GM19395 (cell line): Measurements from ENCODE around the gene UFD1.

ENCODE experiments used
- ATAC-seq: cut with Tn5 transposase; IDR thresholded peaks from one replicate; pipeline ENCODE4 v1.9.1; 2021; ENCODE audit warnings: mild to moderate bottlenecking, moderate library complexity; ENCODE audit not compliant: unreplicated experiment

Gene UFD1, protein sequence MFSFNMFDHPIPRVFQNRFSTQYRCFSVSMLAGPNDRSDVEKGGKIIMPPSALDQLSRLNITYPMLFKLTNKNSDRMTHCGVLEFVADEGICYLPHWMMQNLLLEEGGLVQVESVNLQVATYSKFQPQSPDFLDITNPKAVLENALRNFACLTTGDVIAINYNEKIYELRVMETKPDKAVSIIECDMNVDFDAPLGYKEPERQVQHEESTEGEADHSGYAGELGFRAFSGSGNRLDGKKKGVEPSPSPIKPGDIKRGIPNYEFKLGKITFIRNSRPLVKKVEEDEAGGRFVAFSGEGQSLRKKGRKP

DNA sequence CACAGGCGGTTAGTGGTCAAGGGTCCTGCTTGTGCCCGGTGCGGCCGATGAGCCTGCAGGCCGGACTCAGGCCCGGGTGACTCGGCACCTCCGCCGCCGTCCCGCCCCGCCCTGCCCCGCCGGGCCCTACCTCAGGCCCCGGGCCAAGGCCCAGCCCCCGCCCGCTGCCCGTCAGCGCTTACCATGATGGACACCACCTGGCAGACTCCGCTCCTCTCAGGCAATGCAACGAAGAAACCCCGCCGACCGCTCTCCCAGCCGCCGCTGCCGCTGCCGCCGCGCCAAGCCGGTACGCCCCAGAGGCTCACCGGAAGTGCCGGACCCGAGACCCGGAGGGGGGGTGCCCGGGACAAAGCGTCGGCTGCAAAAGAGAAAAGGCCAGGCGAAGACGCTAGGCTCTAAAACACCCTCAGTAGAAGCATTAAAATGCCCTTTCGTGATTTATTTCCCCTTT lies at the start of gene UFD1:
TSS of gene UFD1 (minus strand) at position 293 of the 454 bp plus-strand sequence. CDS start at position 185, 108 bp downstream.
- peak; percentile 54 for ATAC-seq

DNA sequence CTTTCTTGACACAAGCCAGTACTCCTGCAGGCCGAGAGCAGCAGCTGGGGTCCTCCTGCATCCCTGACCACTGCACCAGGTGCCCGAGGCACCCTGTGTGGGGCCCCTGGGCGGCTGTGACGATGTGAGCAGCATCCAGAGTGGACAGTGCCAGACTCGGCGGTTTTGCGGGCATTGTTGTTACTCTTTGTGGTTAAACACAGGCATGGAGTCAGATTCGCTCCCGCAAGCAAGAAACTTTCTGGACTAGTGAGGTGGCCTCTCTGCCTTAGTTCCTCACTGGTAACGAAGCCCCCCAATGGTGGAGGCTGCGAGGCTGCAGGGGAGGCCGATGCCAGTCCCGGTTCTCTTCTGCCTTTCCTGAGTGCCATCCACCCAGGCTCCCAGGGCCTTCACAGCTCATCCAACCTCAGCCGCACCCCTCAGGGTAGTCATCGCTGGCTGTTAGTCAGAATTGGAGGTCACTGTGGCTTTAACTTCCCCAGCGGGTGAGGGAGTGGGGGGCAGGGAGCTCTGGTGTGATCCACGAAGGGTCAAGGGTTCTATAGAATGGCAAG lies 48.9 kb upstream of the UFD1 start:
- ATAC-seq: no peak

DNA sequence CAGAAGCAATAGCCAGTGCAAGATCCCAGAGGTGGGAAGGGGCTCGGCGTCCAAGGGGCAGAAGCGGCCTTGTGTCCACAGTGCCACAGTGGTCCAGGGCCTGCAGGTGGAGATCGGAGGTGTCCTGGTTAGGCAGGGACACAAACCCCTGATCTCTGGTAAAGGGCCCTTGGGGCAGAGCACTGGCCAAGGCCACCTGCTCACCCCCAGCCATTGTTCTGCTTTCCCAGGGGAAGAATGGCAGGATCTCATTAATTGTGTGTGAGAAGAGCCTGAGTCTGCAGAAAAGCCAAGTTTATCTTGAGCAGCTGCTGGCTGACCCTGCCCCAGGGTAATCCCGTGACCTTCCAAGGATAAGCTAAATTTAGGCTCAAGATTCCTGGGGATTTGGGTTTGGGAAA lies 48.3 kb upstream of the UFD1 start:
- ATAC-seq: no peak

DNA sequence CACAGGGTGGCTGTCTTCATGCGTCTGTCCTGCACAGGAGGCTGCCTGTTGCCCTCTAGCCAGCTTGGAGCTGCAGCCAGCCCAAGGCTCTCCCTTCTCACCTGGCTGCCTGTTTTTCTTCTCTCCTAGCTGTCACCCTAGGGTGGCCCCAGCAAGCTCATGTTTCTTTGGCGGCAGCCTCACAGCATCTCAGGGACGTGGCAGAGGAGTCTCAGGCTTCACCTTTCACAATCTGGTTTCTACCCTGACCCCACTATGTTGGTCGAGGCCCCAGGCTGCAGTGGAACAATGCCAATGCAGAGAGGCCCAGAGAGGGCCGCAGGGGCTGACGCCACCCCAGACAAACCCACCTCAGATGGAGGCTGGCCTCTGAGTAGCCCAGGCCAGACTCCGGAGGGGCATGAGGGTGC lies 47.7 kb upstream of the UFD1 start:
- ATAC-seq: no peak

DNA sequence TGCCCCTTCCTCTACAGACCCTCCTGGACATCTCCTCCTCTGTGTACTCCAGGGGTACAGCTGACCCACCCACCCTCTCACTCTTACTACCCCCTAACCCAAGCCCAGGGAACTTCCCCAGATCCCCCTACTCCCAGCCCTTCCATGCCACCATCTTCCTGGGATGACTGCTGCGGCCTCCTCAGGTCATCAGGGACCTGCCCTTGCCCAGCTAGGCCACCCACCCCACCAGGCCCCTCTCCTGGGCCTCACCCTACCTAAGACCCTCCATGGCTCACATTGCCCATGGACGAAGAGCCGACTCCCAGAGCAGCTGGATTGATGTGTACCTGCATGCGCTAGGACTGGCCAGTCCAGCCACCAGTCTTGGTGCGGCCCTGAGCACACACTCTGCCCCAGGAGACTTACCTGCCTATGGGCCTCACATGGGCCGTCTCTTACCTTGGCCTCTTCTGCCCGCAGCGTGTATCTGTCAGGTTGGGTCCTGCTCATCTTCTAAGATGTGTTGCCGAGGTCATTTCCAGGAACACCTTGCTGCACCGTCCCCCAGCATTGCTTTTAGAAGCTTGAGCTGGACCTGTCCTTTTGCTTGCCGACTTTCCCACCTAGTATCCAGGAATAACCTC lies 47.2 kb upstream of the UFD1 start:
- no peak for ATAC-seq

DNA sequence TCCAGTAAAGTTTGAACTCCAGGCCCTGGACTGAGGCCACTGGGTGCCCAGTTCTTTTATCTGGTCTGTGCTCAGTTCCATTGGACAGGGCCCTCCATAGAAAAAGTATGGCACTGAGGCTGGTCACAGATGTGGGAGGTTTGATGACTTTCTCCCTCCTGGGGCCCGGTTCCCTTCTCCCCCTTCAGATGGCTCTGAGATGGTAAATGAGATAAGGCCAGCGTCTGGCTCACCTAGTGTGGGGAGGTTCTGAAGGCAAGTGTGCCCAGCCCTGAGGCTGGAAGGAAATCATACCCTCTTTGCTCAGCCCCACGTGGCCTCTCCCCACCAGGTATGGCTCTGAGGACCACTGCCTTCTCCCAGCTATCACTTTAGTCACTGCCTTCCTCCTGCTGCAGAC lies 46.7 kb upstream of the UFD1 start:
- ATAC-seq: no peak

DNA sequence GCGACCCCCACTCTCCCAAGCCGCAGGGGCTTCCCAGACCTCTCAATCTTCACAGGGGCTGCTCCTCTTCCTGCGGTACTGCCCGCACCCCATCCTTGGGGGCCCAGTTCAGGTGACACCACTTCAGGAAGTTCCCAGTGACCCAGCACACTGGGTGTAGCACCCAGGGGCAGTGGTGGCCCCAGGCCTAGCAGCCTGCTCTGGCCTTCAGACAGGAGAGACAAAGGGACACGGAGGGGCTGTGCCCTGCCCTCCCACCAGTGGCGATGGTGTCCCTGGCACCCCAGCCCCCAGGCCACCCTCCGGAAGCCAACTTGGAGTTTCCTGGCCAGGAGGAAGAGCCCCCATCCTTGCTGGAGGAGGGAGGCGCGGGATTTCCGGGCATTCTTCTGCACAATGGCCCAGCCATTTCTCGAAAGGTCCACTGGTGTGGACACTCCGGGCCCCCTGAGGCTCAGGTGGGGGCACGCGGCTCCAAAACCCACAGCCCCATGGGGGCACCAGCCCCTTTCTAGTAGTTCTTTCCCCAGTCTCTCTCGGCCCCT lies 46.2 kb upstream of the UFD1 start:
- ATAC-seq: no peak

DNA sequence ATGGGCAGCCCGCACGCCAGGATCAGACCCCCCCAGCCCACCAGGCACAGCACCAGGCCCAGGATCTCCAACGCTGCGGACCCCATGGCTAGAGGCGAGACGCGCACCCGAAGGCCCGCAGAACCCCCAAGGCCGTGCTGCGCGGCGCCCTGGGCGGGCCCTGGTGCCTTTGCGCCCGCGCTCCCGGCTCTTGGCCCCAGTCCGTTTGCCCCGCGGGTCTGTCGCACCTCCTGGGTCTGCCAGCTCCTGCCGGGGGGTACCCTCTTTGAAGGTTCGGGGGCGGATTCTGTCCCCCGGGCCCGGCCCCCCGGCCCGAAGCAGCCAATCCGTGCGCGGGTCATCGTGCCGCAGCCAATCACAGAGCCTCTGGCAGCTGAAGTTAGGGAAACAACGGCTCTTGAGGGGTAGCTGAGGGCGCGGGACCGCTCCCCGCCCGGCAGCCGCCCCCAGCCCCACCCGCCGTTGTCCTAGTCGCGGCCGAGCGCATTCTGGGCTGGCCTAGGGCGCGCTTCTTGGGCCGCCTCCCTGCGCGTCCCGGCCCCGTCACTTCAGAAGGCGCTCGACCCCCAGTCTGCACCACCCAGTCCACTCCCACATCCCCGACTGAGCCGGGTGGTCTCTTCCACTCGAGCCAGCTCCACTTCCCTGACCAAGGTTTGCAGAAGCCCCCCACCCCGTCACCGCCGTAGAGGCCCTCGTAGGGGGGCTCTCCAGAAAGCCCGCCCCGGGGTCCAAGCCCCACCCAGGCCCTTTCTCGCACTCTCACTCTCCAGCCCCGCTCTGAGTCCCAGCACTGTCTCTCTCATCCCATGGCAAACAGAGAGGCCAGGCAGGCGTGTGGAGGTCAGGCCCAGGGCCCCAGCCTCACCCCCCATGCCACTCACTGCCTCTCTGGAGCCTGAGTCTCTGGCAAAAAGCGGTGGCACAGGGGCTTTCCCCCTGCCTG lies 45.5 kb upstream of the UFD1 start, which contains the start of gene CLDN5:
TSS of gene CLDN5 (minus strand) at position 241 of the 946 bp plus-strand sequence. CDS start at position 86, 155 bp downstream.
- ATAC-seq: no peak

DNA sequence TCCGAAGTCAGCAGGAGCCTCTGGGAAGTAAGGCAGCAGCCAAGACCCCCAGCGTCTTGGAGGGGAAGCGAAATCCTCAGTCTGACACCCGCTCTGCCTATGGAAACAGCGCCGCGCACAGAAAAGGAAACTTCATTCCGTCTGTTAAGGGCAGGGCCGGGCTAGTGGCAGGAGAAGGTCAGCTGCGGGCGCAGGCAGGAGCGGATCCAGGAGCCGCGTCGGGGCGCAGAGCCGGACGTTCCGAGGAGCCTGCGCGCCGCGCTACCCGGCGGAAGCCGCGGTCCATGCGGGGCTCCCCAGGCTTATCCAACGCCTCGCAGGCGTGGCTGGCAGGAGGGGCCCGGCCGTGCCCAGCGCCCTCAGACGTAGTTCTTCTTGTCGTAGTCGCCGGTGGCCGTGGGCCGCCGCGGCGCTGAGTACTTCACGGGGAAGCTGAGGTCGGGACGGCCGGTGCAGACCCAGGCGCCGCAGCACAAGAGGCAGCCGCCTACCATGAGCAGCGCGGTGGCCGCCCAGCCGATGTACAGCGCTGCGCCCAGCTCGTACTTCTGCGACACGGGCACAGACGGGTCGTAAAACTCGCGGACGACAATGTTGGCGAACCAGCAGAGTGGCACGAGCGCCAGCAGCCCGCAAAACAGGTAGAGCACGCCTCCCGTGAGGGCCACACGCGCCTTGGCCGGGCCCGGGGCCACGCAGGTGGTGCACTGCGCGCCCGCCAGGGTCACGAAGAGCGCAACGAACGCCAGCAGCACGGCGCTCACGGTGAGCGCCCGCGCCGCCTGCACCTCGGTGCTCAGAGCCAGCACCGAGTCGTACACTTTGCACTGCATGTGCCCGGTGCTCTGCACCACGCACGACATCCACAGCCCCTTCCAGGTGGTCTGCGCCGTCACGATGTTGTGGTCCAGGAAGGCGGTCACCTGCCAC lies 44.5 kb upstream of the UFD1 start:
- no peak for ATAC-seq

DNA sequence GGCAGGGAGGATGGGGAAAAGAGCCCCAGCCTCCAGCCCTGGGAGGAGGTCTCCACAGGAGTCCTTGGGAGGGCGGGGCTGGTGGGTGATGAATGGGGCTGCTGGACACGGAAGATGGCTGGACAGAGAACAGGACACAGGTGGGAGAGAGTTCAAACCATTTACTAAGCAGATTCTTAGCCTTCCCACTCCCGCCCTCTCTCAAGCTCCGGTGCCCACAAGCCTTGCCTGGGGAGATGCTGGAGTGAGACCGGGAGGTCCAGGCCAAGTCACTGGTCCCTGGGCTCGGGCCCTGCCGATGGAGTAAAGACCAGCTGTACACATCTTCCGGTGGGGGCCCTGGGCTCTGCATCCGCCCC lies 43.9 kb upstream of the UFD1 start:
- ATAC-seq: no peak

DNA sequence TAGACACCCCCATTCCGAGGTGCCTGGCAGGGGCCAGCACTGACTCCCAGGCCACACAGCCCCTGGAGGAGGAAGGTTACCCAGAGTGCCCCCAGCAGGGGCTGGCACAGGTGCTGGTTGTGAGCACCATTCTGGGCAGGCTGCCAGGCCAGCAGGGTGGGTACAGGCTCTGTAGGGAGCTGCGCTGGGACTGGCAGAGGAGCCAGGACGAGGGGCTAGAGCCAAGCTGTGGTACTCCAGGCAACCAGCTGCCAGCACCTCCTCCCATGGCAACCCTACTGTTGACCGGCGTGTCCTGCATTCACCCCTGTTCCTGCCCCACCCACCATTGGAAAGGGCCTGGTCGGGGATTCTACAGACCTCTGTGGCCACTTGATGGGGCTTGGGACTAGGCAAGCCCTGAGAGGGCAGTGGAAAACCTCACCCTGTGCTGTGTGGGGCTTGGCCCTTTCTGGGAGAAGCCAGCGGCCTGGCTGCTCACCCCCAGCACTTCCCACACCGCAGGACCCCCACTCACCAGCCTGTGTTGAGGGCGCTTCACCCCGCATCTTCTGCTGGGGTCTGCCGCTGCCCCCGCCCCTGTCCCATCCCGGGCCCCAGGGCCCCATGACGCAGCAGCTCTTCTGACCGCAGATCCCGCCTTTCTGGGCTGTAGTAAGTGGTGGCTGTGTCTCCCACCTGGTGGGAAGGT lies 43.3 kb upstream of the UFD1 start:
- ATAC-seq: no peak

DNA sequence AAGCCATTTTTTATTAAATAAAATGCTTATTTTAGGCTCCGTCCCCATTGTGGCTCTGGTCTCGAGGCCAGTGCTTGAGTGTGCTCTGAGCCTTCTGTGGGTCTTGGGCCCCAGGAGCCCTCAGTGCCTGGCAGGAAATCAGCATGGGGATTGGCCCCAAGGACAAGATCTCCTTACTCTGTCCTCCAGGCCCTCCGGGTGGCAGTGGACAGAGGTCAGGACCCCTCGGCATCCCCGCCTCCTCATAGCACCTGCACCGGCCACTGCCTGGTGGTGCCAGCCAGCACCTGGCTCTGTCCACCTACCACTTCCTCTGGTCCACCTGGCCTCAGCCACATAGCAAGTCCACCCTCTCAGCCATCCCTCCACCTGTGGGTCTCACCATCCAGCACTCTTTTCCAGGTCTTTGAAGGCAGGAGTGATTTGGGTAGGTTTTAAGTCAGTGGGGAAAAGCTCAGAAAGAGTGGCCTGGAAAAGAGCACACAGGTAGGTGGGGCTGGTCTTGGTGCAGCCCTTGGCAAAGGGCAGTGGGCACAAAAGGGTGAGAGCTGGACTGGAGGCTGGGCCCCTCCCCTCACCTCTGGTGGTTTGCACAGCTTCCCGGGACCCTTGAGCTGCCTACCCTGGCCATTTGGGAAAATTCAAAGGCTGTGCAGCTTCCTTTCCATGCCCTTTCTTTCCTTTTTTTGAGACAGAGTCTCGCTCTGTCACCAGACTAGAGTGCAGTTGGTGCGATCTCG lies 41.7 kb upstream of the UFD1 start:
- ATAC-seq: no peak

DNA sequence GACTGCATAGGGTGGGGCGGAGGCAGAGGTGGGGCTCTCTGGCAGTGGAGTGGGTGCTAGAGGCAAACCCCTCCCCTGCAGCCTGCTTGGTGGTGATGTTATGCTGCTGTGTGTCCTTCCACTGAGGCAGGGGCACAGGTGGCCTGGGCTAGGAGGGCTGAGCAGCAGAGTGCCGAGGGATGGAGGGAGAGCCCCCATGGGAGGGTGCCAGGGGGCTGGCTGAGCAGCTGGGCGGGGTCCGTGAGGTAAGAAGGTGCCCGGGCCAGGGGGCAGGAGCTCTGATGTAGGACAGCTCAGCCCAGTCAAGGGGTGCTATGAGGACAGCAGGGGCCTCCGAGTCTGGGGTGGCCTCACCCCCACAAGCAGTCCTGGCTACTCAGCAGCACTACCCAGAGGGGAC lies 41.0 kb upstream of the UFD1 start:
- ATAC-seq: no peak

DNA sequence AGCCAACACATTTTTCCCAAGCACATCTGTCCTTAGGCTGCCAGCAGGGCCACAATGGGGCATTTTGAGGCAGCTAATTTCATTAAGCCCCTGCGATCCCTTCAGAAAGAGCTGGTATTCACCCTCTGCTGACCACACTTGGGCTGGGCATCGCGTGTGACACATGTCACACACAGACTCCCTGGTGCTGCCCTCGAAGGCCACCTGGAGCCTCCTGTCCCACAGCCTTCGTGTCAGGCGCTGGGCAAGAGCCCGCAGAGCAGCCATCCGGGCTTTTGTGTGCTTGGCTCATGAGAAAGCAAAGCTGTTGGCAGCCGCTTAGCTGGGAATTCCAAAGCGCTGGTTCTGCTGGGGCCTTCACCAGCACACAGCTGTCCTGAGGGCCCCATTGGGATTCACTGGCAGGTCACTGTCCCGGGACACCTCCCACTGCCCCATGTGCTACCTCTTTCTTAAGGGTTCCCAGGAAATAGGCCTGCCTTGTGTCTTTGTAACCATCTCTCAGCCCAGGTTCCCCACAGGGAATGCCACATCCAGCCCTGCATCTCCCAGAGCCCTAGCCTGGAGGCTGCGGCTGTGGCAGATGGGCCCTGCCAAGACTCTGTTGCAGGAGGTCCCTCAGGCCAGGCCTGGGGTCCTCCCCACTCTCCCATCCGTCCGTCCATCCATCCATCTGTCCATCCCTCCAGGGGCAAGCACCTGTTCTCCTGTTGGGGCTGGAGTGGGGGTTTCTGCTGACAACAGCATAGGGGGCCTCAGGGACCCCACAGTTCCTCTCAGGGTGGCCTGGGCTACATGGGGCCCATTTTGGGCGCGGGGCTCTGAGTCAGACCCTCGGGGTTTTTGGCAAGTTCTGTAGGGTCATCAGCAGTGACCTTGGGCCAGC lies 40.3 kb upstream of the UFD1 start:
- ATAC-seq: no peak

DNA sequence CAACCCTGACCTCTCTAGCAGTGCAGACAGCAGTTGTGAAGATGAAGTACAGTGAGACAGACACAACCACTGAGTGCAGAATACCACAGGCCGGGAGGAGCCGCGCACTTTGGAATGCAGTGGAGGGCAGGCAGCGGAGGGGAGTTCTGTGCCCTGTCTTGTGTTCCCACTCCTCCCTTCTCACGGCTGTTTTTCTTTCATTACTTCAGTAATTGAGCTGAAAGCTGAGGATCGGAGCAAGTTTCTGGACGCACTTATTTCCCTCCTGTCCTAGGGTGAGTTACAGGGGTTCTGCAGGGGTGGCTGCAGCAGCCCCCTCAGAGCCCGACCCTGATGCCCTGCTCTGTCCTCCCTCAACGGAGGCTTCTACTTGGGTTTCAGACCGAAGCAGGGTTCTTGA lies 39.6 kb upstream of the UFD1 start:
- no peak for ATAC-seq

DNA sequence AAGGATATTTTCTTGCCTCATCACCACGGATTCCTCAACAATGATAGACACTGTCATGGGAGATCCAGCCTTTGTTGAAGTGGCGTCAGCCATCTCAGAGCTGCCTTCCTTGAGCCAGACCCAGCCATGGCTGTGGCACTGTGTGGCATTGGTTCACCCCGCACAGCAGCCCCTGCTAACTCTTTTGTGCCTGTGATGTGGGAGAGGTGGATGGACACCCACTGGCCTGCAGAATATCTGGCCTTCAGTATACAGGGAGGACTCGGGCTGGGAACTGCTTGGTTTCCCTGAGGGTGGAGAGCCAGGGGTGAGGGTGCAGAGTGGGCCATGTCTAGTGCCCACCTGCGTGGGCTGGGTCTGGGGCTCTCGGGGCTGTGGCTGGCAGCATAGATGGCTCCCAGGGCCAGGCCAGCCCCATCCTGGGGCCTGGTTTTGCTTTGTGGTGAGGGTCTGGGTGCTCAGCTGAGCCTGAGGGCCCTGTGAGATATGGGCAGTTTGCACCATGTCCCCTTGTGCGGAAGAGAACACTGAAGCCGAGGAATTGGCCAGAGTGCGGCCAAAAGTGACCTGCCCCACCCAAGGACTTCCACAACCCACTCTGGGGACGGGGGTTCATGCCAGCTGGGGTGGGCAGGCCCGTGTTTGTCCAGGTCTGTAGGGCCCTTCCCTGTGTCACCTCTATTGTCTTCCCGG lies 39.1 kb upstream of the UFD1 start:
- no peak for ATAC-seq

DNA sequence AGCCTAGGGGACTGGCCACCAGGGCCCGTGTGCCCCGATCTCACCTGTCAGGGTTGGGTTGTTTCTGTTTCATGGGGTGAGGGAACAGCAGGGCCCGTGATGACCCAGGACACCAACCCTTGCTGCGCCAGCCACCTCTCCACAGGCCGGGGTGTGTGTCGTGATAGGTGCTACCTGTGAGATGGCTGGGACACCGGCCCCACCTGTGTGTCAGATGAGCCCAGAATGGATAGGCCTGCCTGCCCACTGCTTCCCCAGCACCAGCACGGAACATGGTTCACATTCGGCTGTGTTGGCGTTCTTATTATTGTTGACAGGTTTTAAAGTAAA lies 38.1 kb upstream of the UFD1 start:
- no peak for ATAC-seq
